NCI-H2107 treated with DMSO at 0.1 percent for 48 hours (cell line): ENCODE results near the gene ZDHHC3.
"Not testable (repeated sequence)": the region's sequence is repeated elsewhere in the genome, so short reads cannot be mapped to it uniquely, and the experiment has no call there.

ENCODE experiments used
- DNase-seq: peaks from one replicate; lab custom pipeline; 2025; ENCODE audit not compliant: unreplicated experiment; lab: John Stamatoyannopoulos, UW

Gene ZDHHC3

GRCh38 chr3:44996556-44996969 lies 20.6 kb upstream of the ZDHHC3 start:
- DNase-seq: no peak

GRCh38 chr3:44995142-44995770 lies 19.3 kb upstream of the ZDHHC3 start:
- no peak for DNase-seq

GRCh38 chr3:44993471-44994205 lies 17.7 kb upstream of the ZDHHC3 start:
- no peak for DNase-seq

- DNase-seq: no peak
These were observed 16.8 kb upstream of the ZDHHC3 start for GRCh38 chr3:44992555-44993470.

- DNase-seq: no peak
These were observed 15.4 kb upstream of the ZDHHC3 start for GRCh38 chr3:44991326-44991725.

GRCh38 chr3:44989636-44990373 lies 13.8 kb upstream of the ZDHHC3 start:
- DNase-seq: no peak

- no peak for DNase-seq
These were observed 13.2 kb upstream of the ZDHHC3 start for GRCh38 chr3:44989141-44989540.

- no peak for DNase-seq
These were observed 12.1 kb upstream of the ZDHHC3 start for GRCh38 chr3:44988073-44988472.

- no peak for DNase-seq
These were observed 11.4 kb upstream of the ZDHHC3 start for GRCh38 chr3:44987332-44987731.

GRCh38 chr3:44986330-44986729 lies 10.4 kb upstream of the ZDHHC3 start:
- not testable (repeated sequence) for DNase-seq

- no peak for DNase-seq
These were observed 8.4 kb upstream of the ZDHHC3 start for GRCh38 chr3:44984335-44984734.

- no peak for DNase-seq
These were observed 7.5 kb upstream of the ZDHHC3 start for GRCh38 chr3:44983484-44983941.

GRCh38 chr3:44982817-44983216 lies 6.8 kb upstream of the ZDHHC3 start:
- DNase-seq: no peak

GRCh38 chr3:44981751-44982150 lies 5.8 kb upstream of the ZDHHC3 start:
- no peak for DNase-seq

GRCh38 chr3:44981220-44981619 lies 5.2 kb upstream of the ZDHHC3 start:
- DNase-seq: no peak

- no peak for DNase-seq
These were observed 1.6 kb downstream of the ZDHHC3 start for GRCh38 chr3:44974416-44974815.

GRCh38 chr3:44970926-44971490 lies 5.0 kb downstream of the ZDHHC3 start:
- DNase-seq: no peak

- no peak for DNase-seq
These were observed 6.2 kb downstream of the ZDHHC3 start for GRCh38 chr3:44969828-44970179.

GRCh38 chr3:44969154-44969827 lies 6.7 kb downstream of the ZDHHC3 start:
- DNase-seq: no peak

- no peak for DNase-seq
These were observed 7.5 kb downstream of the ZDHHC3 start for GRCh38 chr3:44968447-44968858.
